Measurements from ENCODE around the gene MTNR1B. TPM values are rescaled to one million over a fixed set of nuclear protein-coding genes. Genes with fewer than 3 reads are reported as not detected.

Gene MTNR1B
- not detected for polyA plus RNA-seq (2013, experiment 1 of 2; ENCODE audit: insufficient read length)
- polyA plus RNA-seq (2013, experiment 2 of 2; ENCODE audit: insufficient read length): not detected

DNA sequence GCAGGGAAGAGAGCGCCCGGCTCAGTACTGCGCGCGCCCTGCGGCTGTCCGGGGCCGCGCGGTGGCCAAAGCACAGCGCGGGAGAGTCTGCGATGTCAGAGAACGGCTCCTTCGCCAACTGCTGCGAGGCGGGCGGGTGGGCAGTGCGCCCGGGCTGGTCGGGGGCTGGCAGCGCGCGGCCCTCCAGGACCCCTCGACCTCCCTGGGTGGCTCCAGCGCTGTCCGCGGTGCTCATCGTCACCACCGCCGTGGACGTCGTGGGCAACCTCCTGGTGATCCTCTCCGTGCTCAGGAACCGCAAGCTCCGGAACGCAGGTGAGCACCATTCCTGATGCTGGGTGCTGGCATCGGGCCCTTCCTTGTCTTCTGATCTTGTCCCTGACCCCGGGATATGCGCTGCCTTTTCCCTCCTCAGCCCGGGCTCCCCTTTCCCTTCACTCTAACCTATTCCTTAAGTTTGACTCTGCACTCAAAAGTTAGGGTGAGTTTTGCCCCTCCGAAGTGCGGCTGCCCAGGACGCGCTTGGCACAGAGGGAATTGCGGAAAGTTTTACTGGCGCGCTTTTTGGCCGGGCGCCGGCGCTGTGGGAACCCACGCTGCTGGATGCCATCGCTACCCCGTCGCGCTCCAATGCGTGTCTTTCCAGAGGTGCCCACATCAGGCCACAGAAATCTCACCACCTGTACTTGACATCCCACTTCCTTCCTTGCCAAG is at the start of gene MTNR1B:
Gene MTNR1B (plus strand): TSS at position 18 of the 714 bp plus-strand sequence. CDS start 75 bp downstream, at position 93.
- DNase-seq: no peak

DNA sequence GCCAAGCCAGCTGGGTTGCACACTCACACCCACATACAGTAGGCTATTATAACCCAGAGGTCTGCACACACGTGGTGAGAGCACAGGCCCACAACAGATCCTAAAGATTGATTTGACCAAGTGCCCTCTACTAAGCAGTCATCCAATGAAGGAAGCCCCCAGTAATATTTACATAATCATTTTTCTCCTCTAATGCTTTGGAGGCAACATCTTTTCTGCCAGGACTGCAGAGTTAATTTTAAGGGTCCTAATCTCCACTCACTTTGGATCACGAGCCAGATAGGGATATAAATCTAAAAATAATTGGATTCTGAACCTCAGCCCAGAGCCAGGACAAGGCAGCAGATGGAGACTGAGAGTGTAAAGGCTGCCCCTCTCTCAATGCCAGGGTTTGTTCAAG is 49.1 kb upstream of the MTNR1B start:
- no peak for DNase-seq

DNA sequence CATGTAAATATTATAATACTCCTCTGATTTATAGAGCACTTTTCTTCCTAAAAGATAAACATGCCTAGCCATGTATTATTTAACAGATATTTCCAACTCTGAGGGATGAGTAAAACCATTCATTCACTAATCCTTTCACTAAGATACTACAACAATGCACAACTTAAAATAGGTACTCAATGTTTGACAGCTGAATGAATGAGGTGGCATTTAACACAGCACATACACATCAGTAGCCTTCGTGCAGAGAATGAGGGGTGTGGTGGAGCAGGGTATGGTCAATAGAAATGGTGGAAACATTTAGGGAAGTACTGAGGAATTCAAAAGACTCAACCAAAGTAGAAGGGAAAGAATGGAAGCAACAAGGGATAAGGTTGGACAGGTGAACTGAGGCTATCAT is 46.7 kb upstream of the MTNR1B start:
- DNase-seq: no peak

DNA sequence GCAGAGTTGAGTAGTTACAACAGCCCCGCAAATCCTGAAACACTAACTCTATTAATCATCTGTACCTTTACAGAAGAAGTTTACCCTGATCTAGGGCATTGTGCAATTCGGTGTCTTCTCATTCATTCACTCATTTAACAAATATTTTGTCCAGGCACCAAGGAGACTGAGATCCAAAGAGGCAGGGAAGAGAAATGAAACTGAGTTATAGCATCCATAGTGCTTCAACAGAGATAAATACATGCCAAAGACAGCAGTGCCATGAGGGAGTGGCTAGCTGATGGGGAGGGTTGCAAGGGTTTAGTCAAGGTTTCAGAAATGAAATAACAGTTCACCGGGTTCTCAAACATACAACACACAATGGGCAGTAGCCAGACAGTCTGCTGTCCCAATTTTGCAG is 40.2 kb upstream of the MTNR1B start:
- DNase-seq: no peak

DNA sequence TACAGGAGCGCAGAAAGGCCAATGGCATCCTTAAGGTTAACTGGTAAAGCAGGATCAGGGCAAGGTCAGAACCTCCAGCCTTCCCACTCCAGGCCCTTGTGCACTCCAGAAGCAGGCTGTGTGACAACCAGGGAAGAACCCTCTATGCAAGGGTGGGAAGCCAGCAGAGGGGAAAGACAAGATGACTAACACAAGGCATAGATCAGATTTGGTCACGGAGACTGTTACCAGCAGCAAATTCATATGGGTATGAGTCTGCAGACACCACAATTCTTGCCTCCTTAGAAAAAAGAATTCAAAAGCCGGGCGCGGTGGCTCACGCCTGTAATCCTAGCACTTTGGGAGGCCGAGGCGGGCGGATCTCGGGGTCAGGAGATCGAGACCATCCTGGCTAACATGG is 39.8 kb upstream of the MTNR1B start:
- peak; percentile 17 for DNase-seq

DNA sequence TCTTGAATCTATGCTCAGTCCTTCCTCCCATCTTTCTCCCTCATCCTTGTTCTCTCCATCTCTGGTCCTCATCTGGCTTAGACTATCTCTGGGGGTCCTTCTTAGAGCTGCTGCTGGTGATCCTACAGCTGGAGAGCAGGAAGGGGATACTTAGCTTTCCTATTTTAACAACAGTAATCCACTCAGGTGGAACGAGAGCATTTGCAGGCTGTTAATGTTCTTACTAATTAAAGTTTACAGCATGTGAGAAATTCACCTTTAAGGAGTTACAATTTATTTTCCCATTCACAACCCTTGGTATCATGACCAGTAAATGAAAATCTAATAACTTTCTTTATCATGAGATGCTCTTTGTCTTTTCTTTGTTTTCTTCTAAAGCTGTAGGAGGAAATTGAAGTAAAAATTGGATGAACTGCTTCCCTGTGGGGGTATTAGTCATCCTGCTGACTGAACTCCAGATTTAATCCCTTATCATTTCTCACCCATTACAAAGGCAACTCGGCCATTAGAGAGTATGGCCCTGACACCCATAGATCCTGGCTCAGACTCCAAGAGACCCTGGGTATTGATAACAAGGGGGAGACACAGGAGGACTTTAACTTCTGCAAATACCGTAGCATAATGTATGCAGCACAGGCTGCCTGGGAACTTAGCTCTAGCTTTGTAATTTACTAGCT is 37.6 kb upstream of the MTNR1B start:
- peak; percentile 16 for DNase-seq

DNA sequence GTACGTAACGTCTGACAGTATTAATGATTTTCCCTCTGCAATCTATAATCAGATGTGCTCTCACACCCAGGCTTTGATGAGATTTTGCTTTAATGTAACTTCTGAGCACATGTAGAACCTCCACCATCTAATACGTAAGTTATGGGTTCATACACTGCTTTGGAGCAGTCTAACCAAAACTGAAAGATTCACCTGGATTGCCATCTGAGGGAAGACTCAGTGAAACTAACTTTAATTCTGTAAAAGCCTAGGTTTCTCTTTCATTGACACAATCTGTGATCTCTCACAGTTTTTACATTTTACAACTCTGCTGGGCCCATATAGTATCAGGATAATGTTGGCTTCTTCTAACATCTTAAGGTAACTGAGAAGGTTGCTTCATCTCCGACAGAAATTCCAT is 30.1 kb upstream of the MTNR1B start:
- no peak for DNase-seq

DNA sequence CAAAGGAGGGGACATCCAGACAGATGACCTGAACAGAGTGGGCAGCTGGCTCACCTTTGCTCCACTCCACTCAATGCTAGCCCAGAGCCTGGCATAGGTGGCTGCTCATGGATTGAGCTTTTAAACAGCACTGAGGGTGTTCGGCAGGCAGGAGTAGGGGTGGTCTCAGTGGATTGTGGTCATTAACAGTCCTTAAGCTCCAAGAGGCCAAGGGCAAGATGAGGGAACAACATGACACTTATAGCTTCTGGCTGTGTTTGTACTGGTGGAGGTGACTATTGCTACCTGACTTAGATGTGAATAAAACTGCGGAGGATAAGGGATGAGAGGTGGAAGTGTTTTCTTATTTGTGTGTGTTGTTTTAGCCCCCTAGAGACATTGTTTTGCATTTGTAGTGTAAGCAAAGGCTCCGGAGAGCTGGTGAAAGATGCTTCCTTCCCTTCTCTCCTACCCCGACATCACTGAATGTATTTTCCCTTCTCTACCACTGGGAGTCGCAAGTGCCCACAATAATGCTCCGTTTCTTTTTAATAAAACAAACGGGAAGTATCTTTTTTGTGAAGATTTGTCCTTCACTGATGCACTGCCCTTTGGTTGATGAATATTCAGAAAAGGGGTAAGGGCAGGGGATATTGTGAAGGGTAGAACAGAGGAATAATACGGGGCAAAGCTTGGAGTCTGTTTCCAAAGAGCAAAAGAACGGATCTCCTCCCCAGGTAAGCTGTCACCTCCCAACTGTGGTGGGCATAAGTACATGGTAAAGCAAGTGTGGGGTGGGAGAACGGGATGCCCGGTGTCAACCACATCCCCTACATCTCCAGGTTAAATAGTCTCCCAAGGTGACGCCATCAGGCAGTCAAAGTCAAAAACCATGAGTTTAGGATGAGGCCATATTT is 27.5 kb upstream of the MTNR1B start:
- DNase-seq: peak; percentile 53

DNA sequence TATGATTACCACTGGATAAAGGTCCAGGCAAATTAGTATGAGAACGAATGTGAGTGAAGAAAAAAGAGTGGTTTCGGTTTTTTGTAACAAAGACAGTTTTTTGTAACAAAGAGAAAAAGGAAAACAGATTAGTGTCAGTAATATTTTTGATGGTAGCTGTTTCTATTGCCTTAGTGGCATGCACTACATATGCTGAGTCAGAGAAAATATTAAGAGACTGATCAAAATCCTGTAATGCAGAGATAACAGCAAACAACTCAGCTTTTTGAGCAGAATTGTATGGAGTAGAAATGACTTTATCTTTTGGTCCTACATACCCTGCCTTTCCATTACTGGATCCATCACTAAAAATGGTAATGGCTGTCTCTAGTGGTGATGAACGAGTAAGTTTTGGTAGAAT is 22.7 kb upstream of the MTNR1B start:
- DNase-seq: no peak

DNA sequence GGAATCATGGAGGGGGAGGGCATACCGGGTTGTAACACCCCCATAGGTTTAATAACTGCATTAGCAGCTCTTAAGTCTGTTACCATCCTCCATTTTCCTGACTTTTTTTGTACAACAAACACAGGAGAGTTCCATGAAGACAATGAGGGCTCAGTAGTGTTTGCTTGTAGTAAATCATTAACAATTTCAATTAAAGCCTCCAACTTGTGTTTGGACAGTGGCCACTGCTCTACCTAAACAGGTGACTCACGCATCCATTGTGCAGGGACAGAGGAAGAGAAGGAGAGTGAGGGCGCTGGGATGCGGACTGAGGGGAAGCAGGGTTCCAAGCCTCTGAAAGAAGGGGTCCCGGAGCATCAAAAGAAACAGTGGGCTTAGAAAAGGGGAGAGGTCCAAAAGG is 21.3 kb upstream of the MTNR1B start:
- DNase-seq: no peak

DNA sequence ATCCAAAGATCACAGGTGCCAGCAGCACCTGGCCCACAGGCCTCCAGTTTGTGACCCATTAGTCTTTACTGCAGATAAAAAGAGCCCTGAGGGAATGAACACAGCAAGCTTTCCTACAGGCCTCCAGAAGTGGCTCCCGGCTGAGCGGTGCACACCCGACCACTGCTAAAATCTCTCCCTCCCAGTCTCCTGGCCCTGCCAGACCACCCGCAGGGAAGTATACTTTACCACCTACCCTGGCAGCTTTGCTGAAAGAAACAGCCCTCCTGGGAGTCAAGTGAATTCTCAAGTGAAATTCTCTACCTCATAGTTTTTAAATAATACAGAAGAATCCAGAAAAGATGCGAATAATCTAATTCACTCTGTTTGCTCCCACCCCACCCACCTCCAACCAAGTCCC is 15.4 kb upstream of the MTNR1B start:
- no peak for DNase-seq

DNA sequence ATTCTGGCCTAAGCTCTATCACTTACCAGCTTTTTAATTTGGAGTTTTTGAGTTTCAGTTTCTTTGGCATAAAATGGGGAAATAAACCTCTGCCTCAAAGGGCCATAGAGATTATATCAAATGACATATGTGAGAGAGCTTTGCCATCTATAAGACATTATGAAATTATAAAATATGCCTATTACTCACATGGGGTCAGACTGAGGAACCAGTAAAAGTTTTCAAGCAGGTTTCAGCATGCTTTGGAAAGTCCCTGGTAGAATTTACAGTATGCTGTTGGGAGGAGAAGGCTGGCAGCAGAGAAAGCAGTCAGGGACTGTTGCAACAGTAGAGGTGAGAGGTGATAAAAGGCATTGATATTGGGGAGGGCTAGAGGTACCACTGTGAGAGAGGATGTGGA is 13.6 kb upstream of the MTNR1B start:
- no peak for DNase-seq

DNA sequence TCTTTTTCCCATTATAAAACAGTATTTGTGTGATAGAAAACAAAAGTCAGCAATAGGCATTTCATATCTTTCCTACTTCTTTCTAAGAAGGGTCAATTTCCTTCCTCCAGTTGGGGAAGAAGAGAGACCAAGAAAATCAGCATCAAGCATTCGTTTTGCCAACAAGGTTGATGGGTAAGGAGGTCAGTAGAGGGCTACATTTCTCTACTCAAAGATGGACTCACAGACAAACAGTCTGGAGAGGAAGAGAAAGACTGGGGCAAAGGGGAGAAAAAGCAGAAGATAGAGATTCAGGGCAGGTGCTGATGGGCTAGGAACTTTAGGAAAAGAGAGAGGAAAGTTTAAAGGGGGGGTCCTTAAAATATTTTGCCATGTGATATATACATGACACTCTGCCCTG is 8.6 kb upstream of the MTNR1B start:
- no peak for DNase-seq

DNA sequence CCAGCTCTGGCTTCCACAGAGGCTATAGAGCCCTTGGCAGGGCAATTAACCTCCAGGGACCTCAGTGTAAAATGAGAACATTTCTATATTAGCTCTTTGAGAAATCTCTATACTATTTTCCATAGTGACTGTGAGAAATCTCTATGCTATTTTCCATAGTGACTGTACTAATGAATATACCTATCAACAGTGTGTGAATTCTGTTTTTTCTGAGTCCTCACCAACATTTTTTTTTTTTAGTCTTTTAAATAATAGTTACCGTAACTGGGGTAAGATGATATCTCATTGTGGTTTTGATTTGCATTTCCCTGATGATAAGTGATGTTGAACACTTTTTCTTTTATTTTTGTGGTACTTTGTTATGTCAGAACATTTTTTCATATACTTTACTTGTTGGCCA is 7.0 kb upstream of the MTNR1B start:
- DNase-seq: no peak

DNA sequence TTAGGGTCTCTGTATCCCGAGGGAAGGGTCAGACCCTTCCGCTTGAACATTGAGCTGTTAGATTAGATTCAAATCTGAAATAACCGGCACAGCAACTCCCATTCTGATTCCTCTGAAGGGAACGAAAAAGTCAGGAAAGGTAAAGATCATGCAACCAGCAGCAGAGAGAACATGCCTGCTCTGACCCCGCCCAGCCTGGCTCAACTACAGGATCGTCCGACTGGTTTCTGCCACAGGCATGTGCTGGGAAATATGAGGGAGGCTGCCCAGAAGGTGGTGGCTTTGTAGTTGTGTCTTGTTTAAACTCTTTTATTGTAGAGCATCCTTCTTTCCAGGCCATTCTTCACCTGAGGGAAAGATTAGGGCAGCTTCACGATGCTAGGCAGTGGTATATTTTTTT is 5.0 kb upstream of the MTNR1B start:
- DNase-seq: no peak

DNA sequence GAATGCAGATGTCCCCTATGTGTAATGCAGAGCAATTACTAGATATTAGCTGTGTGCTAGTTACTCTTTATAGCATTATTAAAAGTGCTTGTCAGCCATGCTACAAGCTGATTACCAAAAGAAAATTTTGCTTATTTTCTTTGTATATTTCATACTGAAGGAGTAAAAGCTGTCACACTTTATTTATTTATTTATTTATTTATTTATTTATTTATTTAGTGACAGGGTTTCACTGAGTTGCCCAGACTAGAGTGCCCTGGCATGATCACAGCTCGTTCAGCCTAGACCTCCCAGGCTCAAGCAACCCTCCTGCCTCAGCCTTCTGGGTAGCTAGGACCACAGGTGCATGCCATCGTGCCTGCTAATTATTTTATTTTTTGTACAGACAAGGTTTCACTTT is 4.3 kb upstream of the MTNR1B start:
- no peak for DNase-seq

DNA sequence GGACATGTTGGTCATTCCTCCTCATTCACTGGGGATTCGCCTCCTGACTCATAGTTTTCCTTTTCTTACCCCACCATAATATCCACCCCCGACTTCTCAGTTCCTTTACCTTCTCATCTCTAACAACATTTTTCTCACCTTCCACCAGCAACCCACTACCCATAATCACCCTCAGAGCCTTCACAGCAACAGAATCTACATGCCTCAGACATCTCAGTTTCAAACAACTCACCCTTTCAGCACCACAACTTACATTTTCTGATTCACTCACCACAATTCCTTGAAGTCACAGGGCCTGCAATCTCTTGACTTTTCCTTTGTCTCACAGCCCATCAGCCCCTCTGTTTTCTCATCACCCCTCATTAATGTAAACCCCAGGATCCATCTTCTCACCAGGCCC is 2.3 kb upstream of the MTNR1B start:
- no peak for DNase-seq

DNA sequence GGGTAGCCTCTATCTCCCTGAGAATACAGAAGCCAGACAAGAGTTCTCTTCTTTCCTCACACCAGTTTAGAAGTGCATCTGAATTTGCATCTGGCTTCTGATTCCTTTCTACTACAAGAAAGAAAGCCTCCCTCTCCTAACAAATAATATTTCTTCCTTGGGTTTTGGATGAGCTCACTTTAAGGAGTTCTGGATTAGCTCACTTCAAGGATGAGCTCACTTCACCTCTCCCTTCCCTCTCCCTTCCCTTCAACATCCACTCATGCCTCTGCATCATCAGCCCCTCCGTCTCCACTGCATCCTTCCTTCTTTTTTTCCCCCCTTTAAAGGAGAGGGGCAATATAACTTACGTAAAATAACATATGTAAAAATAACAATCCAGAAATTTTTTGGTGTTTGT is 1.6 kb upstream of the MTNR1B start:
- DNase-seq: no peak

DNA sequence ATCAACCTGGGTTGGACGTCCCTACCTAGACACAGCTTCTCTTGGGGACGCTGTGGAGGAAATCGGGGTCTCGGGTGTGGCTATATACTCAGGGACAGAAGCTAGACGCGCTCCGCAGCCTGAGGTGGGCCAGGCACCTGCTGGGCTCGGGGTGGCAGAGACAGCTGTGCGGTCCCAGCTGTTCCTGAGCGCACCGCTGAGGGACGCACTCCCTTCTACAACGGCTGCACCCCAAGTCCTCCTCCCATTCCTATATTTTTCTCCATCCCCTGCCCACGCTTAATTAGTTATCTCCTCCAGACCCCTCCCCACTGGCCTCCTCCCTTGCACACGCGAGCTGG is 188 bp upstream of the MTNR1B start:
- DNase-seq: no peak

DNA sequence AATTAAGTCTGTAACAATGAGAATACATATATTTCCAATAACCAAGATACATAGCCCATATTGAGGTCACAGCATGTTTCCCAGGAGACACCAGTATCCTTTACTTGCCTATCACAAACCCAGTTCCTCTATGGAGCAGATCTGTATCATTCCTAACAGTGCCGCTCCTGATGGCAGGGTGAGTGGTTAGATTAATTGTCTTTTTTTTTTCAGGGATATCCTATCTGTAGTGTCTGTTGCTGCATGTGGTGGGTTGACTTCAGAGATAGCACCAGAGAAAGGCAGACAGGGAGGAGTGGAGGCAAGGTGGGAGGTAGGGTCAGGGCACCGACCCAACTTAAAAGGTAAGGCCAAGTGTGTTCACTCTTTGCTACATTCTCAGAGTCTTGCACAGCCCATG is 2.8 kb downstream of the MTNR1B start:
- DNase-seq: no peak

DNA sequence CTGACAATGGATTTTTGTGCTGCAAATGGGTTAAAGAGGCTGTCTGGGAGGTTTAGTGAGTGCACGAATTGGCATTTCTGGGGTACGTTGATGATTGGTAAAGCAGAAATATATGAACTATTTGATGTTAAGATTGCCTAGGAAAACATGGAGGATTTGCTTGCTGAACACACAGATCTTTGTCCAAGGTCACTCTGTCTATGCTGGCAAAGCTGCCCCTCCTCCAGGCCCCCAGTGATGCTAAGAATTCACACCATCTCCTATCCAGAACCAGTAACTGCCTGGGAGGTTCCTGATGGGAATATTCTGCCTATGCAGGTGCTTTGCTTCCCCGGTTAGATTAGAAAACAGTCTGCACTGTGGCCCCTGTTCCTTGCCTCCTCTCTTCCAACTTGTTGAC is 5.8 kb downstream of the MTNR1B start:
- DNase-seq: no peak

DNA sequence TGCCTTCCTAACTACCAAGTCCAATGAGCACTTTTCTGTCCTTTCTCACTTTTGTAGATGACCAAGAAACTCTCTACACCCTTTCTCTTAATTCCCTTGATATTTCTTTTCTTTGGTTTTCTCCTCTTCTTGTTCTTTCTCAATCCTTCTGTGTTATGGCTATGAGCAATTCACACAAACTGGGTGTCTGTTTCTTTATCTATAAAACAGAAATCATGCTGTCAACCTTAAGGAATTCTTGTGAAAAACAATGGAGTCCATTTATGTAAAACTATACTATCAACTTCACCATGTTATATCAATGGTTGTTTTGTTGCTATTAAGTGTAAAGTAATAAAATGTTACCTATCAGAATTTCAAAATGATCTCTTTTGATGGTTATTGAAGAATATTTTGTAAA is 7.2 kb downstream of the MTNR1B start:
- no peak for DNase-seq

DNA sequence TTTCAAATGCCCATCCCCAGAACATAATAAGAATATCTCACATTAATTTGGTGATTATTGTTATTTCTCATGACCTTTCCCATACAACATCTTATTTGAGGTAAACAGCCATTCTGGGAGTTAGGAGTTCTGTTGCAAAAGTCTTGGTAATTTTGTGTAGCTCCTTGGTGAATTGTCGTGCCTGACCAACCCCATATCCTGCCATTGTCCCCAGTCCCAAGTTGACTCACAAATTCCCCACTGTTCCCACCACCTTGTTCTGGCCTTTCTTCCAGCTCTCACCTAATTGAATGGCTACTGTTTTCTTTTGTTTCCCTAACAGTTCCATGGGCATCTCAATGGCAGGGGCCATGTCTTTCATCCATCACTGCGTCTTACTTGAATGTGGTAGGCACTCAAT is 8.0 kb downstream of the MTNR1B start:
- no peak for DNase-seq
